Endothelial cell of umbilical vein (primary cell): ENCODE data around the gene KRT1.

Experiments
- EZH2 ChIP-seq: IDR thresholded peaks from 2 replicates; pipeline ENCODE4 v1.6.1; 2012; ENCODE audit warnings: borderline replicate concordance, low read depth, mild to moderate bottlenecking, moderate library complexity, low read length, inconsistent platforms; ENCODE audit not compliant: severe bottlenecking
- FOS ChIP-seq: IDR thresholded peaks from 2 replicates; pipeline ENCODE4 v1.6.1; 2011; ENCODE audit warnings: mild to moderate bottlenecking, low read length, moderate library complexity, borderline replicate concordance; ENCODE audit not compliant: insufficient read depth
- GATA2 ChIP-seq: IDR thresholded peaks from 2 replicates; pipeline ENCODE4 v1.7.0; 2011; ENCODE audit warnings: low read depth, mild to moderate bottlenecking, moderate library complexity, mixed read lengths, low read length; ENCODE audit not compliant: insufficient read length, insufficient read depth
- JUN ChIP-seq: IDR thresholded peaks from 2 replicates; pipeline ENCODE4 v1.6.1; 2011; ENCODE audit warnings: borderline replicate concordance, low read depth; ENCODE audit not compliant: insufficient read length, insufficient read depth
- MAX ChIP-seq: IDR thresholded peaks from 2 replicates; pipeline ENCODE4 v1.6.1; 2011; ENCODE audit not compliant: insufficient read depth, insufficient read length
- MYC ChIP-seq: IDR thresholded peaks from one replicate; pipeline ENCODE4 v1.6.1; 2011; ENCODE audit warnings: mild to moderate bottlenecking, low read depth, low read length
- POLR2A ChIP-seq: IDR thresholded peaks from 2 replicates; pipeline ENCODE4 v1.6.1; 2012; ENCODE audit warnings: low read depth, mild to moderate bottlenecking, control low read depth, low read length
- POLR2AphosphoS5 ChIP-seq: IDR thresholded peaks from 2 replicates; pipeline ENCODE4 v1.6.1; 2012; ENCODE audit warnings: low read depth, mild to moderate bottlenecking, control low read depth, low read length, moderate library complexity; ENCODE audit not compliant: insufficient read depth
- TF ChIP-seq, protein P1 (sequence below), 2 donors: IDR thresholded peaks; 1 replicate in 1 of 2; 2 replicates in 1 of 2; pipeline ENCODE4 v1.5.1; 2011; ENCODE audit warnings: low read length in 2 of 2, mild to moderate bottlenecking in 2 of 2, moderate library complexity in 2 of 2, control low read depth in 1 of 2, inconsistent platforms in 1 of 2, low read depth in 1 of 2; ENCODE audit not compliant: insufficient read depth in 1 of 2; ENCODE audit errors: extremely low read depth in 1 of 2

GRCh38 chr12:52675301-52675701 is 4.9 kb downstream of the KRT1 start:
- TF ChIP-seq EZH2 (no peak), MAX (no peak), POLR2A (no peak), JUN (no peak), GATA2 (no peak), FOS (no peak), POLR2AphosphoS5 (no peak), MYC (no peak)
- TF ChIP-seq, protein P1, sequence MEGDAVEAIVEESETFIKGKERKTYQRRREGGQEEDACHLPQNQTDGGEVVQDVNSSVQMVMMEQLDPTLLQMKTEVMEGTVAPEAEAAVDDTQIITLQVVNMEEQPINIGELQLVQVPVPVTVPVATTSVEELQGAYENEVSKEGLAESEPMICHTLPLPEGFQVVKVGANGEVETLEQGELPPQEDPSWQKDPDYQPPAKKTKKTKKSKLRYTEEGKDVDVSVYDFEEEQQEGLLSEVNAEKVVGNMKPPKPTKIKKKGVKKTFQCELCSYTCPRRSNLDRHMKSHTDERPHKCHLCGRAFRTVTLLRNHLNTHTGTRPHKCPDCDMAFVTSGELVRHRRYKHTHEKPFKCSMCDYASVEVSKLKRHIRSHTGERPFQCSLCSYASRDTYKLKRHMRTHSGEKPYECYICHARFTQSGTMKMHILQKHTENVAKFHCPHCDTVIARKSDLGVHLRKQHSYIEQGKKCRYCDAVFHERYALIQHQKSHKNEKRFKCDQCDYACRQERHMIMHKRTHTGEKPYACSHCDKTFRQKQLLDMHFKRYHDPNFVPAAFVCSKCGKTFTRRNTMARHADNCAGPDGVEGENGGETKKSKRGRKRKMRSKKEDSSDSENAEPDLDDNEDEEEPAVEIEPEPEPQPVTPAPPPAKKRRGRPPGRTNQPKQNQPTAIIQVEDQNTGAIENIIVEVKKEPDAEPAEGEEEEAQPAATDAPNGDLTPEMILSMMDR (IDR thresholded peaks at IDR 0.05; ENCODE audit: extremely low read depth in 1 of 2, insufficient read depth in 1 of 2, low read depth in 1 of 2, low read length in 2 of 2): no peak
